ENCODE data around the gene C2CD2L.
A peak's percentile ranks its signal among the peaks of the same experiment; 100 is the strongest.
"Not testable (repeated sequence)": the region's sequence is repeated elsewhere in the genome, so short reads cannot be mapped to it uniquely, and the experiment has no call there.

Gene C2CD2L

DNA sequence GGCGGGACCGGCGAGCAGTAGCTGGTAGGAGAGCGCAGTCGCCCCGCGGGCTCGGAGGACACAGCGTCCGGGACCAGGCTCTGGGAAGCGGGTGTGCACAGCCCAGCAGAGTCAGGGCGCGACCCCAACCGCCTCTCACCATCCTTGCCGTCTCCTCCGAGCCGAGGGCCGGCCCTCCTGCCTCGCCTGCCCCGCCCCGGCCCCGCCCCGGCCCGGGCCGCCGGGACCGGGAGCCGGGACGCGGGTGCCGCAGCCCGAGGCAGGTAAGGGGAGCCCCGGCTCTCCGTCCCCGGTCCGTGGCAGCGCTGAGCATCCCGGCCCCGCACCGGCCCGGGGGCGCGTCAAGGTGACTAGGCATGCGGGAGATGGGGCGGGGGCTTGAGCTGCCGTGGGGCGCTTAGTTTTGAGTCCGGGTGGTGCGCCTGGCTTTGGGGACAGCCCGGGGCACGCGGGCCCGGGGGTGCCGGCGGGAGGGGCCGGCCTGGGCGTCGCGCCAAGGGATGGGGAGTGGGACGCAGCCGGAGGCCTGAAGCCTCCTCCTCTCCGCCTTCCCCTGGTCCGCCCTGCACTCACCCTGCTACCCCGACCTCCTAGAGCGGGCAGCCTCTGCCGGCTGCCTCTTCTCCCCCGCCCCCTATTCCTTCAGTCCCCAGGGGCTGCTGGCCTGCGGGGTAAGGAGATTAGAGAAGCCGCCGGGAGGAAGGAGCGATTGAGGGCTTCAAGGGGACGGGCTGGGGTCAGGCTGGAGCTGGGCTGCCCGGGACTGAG lies 42.1 kb downstream of the C2CD2L start, which contains the start of gene ABCG4:
TSS of gene ABCG4 (plus strand) at position 35 of the 768 bp plus-strand sequence. CDS start 914 bp downstream, outside the sequence.
- peak in 1 of 2 donors; percentile 12 for DNase-seq (ENCODE audit: low read depth in 1 of 2, low spot score in 1 of 2)

DNA sequence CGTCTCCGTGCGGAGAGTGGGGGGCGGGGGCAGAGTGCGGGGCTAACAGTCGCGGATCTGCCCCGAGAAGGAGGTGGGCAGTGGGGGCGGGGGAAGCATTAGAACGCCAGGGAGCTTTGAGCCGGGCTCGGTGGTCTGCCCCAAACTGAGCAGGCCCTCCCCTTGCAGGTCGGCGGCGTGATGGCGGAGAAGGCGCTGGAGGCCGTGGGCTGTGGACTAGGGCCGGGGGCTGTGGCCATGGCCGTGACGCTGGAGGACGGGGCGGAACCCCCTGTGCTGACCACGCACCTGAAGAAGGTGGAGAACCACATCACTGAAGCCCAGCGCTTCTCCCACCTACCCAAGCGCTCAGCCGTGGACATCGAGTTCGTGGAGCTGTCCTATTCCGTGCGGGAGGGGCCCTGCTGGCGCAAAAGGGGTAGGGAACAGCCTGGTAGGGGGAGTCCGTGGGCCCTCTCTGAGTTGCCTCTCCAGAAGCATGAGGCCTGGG lies 42.7 kb downstream of the C2CD2L start:
- no peak for DNase-seq (ENCODE audit: low read depth in 1 of 2, low spot score in 1 of 2)

DNA sequence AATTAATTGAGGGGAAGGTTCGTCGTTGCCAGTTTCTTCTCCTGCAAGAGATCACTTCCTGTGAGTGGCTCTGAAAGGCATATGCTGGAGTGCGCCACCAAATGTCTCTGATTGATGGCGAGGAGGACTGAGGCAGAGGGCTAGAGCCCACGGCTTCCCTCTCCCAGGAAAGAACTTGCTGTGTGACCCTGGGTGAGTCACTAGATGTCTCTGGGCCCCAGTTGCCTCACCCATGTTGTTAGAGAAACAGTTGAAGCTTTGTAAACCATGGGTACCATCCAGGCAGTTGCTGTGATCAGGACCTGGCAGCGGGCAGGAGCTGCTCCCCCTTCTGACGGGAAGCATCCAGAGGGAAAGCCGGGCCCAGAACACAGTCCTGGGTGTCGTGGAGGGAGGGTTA lies 44.9 kb downstream of the C2CD2L start:
- no peak for DNase-seq (ENCODE audit: low read depth in 1 of 2, low spot score in 1 of 2)

DNA sequence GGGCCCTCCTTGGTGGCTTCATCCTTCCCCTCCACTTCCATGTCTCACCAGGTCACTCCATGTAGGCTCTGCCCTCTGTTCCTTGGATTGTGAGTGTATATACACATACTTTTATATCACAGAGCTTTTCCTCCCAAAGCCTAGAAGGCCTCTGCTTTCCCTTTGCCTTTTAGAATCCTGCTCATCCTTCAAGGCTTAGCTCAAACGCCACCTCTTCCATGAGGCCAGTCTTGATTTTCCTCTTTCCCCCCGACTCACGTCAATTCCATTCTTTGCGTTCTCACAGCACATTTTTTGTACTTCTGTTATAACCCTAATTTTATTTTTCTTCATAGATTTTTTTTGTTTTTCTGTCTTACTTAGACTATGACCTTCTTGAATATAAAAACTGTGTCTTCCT lies 45.5 kb downstream of the C2CD2L start:
- no peak for DNase-seq (ENCODE audit: low read depth in 1 of 2, low spot score in 1 of 2)

DNA sequence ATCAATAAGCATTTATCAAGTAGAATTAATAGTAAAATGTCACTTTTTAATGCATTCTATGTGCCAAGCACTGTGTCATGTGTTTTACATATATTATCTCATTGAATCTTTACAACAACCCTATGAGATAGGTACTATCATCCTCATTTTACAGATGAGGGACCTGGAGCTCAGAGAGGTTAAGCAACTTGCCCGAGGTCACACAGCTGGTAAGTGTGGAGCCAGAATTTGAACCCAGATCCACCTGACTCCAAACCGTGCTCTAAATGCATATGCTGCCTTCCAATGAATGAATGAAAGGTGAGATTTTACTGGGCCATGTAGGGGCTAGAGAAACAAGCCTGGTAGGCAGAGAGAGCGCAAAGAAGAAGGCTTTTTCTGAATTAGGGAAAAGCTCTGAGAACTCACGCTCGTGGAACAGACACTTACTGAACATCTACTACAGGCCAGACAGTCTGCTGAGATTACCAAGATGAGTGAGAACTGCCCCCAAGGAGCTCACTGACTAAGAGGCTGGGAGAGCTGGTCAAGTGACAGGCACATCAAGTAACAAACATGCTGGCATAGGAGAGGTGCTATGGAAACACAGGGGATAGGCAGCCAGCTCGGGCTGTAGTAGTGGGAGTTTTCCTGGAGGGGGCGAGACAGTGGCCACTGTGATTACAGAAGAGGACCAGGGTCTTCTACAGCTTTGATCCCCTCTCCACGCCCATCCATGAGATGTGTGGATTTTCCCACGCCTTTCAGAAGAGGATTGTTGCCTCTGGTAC lies 46.1 kb downstream of the C2CD2L start:
- no peak for DNase-seq (ENCODE audit: low read depth in 1 of 2, low spot score in 1 of 2)

DNA sequence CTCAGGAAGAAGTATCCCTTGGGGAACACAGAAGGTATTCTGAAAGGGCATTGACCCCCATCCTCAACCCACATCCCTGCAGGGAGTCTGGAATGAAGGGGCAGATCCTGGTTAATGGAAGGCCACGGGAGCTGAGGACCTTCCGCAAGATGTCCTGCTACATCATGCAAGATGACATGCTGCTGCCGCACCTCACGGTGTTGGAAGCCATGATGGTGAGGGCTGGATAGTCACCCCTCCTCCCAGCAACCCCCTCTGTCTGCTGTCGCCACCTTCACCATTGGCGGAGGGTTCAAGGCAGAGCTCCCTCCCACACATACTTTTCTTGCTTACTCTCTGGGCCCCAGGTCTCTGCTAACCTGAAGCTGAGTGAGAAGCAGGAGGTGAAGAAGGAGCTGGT lies 47.0 kb downstream of the C2CD2L start:
- DNase-seq (ENCODE audit: low read depth in 1 of 2, low spot score in 1 of 2): no peak

DNA sequence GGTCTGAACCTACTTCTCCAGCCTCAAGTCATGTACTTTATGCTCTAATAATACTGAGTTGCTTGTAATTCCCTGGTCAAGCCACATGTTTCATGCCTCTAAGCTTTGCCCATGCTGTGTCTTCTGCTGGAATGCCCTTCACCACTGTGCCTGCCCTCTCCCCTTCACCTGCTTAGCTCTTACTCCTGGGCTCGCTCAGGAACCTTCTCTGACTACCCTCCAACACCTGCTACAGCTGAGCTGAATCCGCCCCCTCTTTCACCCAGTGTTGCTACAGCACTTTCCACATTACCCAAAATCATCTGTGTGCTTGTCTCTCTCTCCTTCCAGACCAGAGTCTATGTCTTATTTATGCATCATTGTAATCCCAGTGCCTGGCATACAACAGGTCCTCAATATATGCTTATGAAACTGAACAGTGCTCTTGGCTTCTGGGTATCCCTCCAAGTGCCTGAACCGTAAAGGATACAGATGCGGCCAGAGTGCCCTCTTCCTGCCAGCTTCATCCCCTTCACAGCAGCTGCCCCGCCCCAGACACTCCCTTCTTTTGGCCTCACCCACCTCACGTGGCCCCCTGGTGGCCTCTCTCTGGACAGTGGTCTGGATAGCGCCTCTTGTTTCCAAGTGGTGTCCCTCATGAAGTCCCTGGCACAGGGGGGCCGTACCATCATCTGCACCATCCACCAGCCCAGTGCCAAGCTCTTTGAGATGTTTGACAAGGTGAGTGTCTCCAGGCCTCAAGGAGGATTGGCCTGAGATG lies 48.8 kb downstream of the C2CD2L start:
- DNase-seq (ENCODE audit: low read depth in 1 of 2, low spot score in 1 of 2): no peak

DNA sequence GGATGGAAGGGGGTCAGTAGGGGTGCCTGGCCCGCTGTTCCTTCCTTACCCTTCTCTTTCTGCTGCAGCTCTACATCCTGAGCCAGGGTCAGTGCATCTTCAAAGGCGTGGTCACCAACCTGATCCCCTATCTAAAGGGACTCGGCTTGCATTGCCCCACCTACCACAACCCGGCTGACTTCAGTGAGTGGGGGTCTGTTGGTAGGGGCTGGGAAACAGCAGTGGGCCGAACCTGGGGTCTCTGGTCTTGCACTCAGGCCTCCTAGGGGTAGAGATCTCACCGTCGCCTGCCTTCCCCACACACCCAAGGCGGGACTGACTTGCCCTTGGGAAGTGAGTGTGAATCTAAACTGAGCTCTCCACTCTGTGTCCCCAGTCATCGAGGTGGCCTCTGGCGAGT lies 49.4 kb downstream of the C2CD2L start:
- no peak for DNase-seq (ENCODE audit: low read depth in 1 of 2, low spot score in 1 of 2)

DNA sequence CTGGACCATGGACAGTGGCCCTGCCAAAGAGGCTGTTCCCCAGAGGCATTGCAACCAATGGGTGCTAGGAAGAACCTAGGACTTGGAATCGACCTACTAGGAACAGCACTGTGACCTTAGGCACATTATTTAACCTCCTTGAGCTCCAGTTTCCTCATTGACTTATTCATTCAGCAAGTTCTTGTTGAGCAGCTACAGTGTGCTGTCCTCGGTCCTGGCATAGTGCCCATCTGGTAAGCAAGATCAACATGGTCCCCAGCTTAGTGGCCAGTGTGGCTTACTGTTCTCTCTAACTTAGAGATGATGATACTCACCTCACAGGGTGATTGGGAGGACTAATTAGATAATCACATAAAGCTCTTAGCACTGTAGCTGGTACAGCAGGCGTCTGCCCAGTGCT lies 49.9 kb downstream of the C2CD2L start:
- DNase-seq (ENCODE audit: low read depth in 1 of 2, low spot score in 1 of 2): no peak

DNA sequence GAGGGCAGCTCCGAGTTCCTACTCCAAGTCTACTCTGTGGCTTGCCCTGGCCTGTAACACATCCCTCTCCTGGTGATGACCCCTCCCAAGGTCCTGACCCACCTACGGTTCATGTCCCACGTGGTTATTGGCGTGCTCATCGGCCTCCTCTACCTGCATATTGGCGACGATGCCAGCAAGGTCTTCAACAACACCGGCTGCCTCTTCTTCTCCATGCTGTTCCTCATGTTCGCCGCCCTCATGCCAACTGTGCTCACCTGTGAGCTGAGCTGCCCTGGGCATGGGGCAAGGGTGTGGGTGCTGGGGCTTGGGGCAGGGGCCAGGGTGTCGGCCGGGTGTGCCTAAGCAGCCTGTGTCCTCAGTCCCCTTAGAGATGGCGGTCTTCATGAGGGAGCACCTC lies 51.3 kb downstream of the C2CD2L start:
- no peak for DNase-seq (ENCODE audit: low read depth in 1 of 2, low spot score in 1 of 2)

DNA sequence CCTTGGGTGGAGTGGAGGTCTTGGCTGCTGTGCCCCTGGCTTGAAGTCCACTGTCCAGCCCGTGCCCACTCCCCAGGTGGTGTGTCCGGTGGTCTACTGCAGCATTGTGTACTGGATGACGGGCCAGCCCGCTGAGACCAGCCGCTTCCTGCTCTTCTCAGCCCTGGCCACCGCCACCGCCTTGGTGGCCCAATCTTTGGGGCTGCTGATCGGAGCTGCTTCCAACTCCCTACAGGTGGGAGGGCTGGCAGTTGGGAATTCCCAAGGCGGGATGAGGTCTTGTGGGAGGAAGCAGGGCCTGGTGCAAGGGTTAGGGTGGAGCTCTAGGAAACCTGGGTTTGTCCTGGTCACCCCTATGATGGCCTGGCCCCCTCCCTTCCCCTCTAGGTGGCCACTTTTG lies 53.0 kb downstream of the C2CD2L start:
- DNase-seq (ENCODE audit: low read depth in 1 of 2, low spot score in 1 of 2): no peak

DNA sequence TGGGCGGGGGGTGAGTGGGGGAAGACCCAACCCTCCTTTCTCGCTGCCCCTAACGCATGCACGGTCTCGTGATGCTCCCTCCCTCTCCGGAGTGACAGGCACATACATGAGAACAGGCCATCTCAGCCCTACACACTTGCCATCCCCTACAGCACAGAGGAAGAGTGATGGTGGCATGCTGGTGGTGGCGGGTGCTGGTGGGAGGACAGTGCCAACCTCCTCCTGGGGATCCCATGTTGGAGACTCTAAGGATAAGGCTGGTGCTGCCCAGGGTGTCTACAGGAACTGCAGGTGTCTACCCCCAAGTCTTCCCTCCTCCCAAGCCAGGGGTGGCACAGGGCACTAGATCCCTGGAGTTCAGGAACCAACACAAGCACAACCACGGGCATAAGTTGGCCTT lies 54.7 kb downstream of the C2CD2L start:
- DNase-seq (ENCODE audit: low read depth in 1 of 2, low spot score in 1 of 2): no peak

DNA sequence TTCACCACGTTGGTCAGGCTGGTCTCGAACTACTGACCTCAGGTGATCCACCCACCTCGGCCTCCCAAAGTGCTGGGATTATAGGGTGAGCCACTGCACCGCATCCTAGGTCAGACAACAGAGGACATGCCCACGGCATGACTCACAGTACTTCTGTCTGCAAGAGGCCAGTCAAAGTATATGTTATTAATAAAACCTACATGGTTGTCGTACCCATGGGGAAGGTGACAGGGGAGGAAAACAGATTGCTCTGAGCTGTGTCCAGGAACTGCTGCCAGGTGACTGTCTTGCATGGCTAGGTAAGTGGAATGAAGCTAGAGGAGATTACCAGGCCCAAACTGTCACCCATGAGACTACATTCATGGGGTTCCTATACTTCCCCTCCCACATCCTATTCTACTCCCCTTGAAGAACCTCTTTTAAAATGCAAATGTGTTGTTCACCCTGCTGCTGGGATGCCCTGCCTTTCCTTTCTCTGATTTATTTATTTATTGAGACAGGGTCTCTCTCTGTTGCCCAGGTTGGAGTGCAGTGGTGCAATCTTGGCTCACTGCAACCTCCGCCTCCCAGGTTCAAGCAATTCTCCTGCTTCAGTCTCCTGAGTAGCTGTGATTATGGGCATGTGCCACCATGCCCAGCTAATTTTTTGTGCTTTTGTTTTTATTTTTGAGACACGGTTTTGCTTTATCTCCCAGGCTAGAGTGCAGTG lies 59.4 kb downstream of the C2CD2L start:
- DNase-seq (ENCODE audit: low read depth in 1 of 2, low spot score in 1 of 2): no peak

DNA sequence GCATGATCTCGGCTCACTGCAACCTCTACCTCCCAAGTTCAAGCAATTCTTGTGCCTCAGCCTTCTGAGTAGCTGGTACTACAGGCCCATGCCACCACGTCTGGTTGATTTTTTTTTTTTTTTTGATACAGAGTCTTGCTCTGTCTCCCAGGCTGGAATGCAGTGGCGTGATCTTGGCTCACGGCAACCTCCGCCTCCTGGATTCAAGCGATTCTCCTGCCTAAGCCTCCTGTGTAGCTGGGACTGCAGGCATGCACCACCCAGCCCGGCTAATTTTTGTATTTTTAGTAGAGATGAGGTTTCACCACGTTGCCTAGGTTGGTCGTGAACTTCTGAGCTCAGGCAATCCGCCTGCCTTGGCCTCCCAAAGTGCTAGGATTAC lies 59.9 kb downstream of the C2CD2L start:
- DNase-seq (ENCODE audit: low read depth in 1 of 2, low spot score in 1 of 2): not testable (repeated sequence)

DNA sequence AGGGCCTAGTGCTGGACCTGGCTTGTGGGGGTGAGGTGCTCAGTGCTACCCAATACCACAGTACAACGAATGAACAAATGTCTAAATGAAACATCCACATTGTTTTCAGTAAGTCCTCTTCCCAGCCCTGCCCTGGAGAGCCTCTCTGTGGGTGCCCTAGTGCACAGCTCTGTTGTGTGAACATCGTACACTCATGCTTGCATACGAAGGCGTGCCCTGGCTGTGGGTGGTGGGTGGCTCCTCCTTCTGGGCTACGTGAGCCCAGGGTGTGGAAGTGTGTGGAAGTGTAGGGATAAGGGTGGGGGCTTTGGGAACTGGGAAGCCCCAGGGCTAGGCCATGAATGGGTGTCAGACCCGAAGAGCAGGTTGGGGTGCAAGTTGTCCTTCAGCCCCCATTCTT lies 60.8 kb downstream of the C2CD2L start:
- DNase-seq (ENCODE audit: low read depth in 1 of 2, low spot score in 1 of 2): no peak
